Skeletal muscle satellite cell (primary cell): ENCODE measurements around the gene SEMA4B. TPM values are rescaled to one million over a fixed set of nuclear protein-coding genes. Genes with fewer than 3 reads are reported as not detected.
"Not testable (repeated sequence)": the region's sequence is repeated elsewhere in the genome, so short reads cannot be mapped to it uniquely, and the experiment has no call there.

Experiments used
- H3K27me3 ChIP-seq: 2 replicates; pipeline ENCODE4 v1.7.0; 2013; ENCODE audit warnings: low read length; ENCODE audit not compliant: control insufficient read depth, insufficient read depth
- H3K36me3 ChIP-seq: 2 replicates; pipeline ENCODE4 v1.7.0; 2013; ENCODE audit warnings: mild to moderate bottlenecking, control low read depth, low read length; ENCODE audit not compliant: insufficient read depth
- H3K4me1 ChIP-seq: 2 replicates; pipeline ENCODE4 v1.7.0; 2013; ENCODE audit warnings: low read length; ENCODE audit not compliant: control insufficient read depth, insufficient read depth
- H3K4me2 ChIP-seq: 2 replicates; pipeline ENCODE4 v1.7.0; 2013; ENCODE audit warnings: mild to moderate bottlenecking, low read length
- H3K4me3 ChIP-seq: 2 replicates; pipeline ENCODE4 v1.7.0; 2013; ENCODE audit warnings: low read length
- H3K9ac ChIP-seq: 2 replicates; pipeline ENCODE4 v1.7.0; 2013; ENCODE audit warnings: mild to moderate bottlenecking, low read depth, low read length, moderate library complexity
- H3K9me3 ChIP-seq: replicated peaks from 2 replicates; pipeline ENCODE4 v1.7.0; 2013; ENCODE audit warnings: mild to moderate bottlenecking, control low read depth, low read length
- small RNA-seq: library from RNA; depleted of rRNA; stranded (forward); fragments of <200 nt; gene quantifications from one replicate; pipeline ENCODE3, GENCODE V24; 2012

Gene SEMA4B

DNA sequence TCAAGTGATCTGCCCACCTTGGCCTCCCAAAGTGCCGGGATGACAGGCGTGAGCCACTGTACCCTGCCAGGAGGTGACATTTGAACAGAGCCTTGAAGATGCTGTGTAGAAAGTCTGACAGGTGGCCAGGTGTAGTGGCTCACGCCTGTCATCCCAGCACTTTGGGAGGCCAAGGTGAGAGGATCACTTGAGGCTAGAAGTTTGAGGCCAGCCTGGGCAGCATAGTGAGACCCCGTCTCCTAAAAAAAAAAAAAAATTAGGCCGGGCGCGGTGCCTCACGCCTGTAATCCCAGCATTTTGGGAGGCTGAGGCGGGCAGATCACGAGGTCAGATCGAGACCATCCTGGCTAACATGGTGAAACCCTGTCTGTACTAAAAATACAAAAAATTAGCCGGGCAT lies 77.3 kb downstream of the SEMA4B start:
- not testable (repeated sequence) for H3K27me3 ChIP-seq

More for the DNA sequence above, 77.3 kb downstream of the SEMA4B start:
- H3K36me3 ChIP-seq, H3K9me3 ChIP-seq, H3K4me2 ChIP-seq, H3K4me3 ChIP-seq, H3K9ac ChIP-seq, H3K4me1 ChIP-seq: not testable (repeated sequence)

Small RNA genes within 50 kb of the gene (small RNA-seq; reads per million reads assigned to genes)
- gene RN7SL346P, result not detected
